H1 (cell line): ENCODE measurements around the gene SRRT. TPM values are rescaled to one million over a fixed set of nuclear protein-coding genes. Genes with fewer than 3 reads are reported as not detected.
A peak's percentile ranks its signal among the peaks of the same experiment; 100 is the strongest.

Experiments
- BACH1 ChIP-seq: IDR thresholded peaks from 2 replicates; pipeline ENCODE4 v1.6.1; 2012; ENCODE audit warnings: low read length, improper control_type of control experiment
- BRCA1 ChIP-seq: IDR thresholded peaks from 2 replicates; pipeline ENCODE4 v1.6.1; 2012; ENCODE audit warnings: low read depth, low read length, improper control_type of control experiment
- CREB1 ChIP-seq: IDR thresholded peaks from 2 replicates; pipeline ENCODE4 v1.6.1; 2012; ENCODE audit warnings: inconsistent platforms
- GTF2F1 ChIP-seq: IDR thresholded peaks from 2 replicates; pipeline ENCODE4 v1.6.1; 2012; ENCODE audit warnings: low read depth, low read length, improper control_type of control experiment, borderline replicate concordance
- HDAC2 ChIP-seq, 2 experiments: fragments of 300-600 bp in 1 of 2; sonication (generic) in 1 of 2; IDR thresholded peaks; 2 replicates each; pipeline ENCODE4 v1.6.1; 2011 to 2012; ENCODE audit warnings: low read depth in 2 of 2, low read length in 2 of 2, mild to moderate bottlenecking in 2 of 2, moderate library complexity in 2 of 2, borderline replicate concordance in 1 of 2, inconsistent platforms in 1 of 2
- MAX ChIP-seq: IDR thresholded peaks from 2 replicates; pipeline ENCODE4 v1.6.1; 2012; ENCODE audit warnings: inconsistent platforms
- NANOG ChIP-seq: IDR thresholded peaks from 2 replicates; pipeline ENCODE4 v1.6.1; 2011; ENCODE audit warnings: low read length, low read depth, mild to moderate bottlenecking, inconsistent platforms; ENCODE audit not compliant: insufficient read depth, poor library complexity, severe bottlenecking
- NRF1 ChIP-seq: IDR thresholded peaks from 2 replicates; pipeline ENCODE4 v1.6.1; 2011; ENCODE audit warnings: mild to moderate bottlenecking, low read depth, low read length, improper control_type of control experiment
- POLR2A ChIP-seq, 2 experiments: IDR thresholded peaks; 1 replicate in 1 of 2; 2 replicates in 1 of 2; pipeline ENCODE4 v1.6.1; 2011; ENCODE audit warnings: low read depth in 2 of 2, low read length in 2 of 2, mild to moderate bottlenecking in 2 of 2; ENCODE audit errors: control extremely low read depth in 1 of 2
- POLR2AphosphoS5 ChIP-seq: IDR thresholded peaks from 2 replicates; pipeline ENCODE4 v1.6.1; 2011; ENCODE audit warnings: low read depth, low read length
- RAD21 ChIP-seq, 2 experiments: IDR thresholded peaks in 1 of 2; conservative IDR thresholded peaks in 1 of 2; 2 replicates each; pipeline ENCODE4 v1.6.1; 2011; ENCODE audit warnings: low read depth in 2 of 2, low read length in 2 of 2, improper control_type of control experiment in 1 of 2, inconsistent platforms in 1 of 2, mild to moderate bottlenecking in 1 of 2, moderate library complexity in 1 of 2
- RBBP5 ChIP-seq: IDR thresholded peaks from 2 replicates; pipeline ENCODE4 v1.7.1; 2012; ENCODE audit warnings: low read depth, mild to moderate bottlenecking, inconsistent platforms, low read length, moderate library complexity, borderline replicate concordance
- SAP30 ChIP-seq: fragments of 300-600 bp; sonication (generic); IDR thresholded peaks from 2 replicates; pipeline ENCODE4 v1.7.1; 2012; ENCODE audit warnings: low read length, moderate library complexity, mild to moderate bottlenecking, inconsistent platforms; ENCODE audit not compliant: insufficient read depth, insufficient replicate concordance
- SIN3A ChIP-seq, 2 experiments: IDR thresholded peaks in 1 of 2; conservative IDR thresholded peaks in 1 of 2; 2 replicates each; pipeline ENCODE4 v1.6.1; 2011 to 2012; ENCODE audit warnings: low read length in 2 of 2, improper control_type of control experiment in 1 of 2, low read depth in 1 of 2, mild to moderate bottlenecking in 1 of 2
- SUZ12 ChIP-seq: fragments of 200-600 bp; sonication (generic); IDR thresholded peaks from 2 replicates; pipeline ENCODE4 v1.6.1; 2012; ENCODE audit warnings: mild to moderate bottlenecking, inconsistent platforms, low read length, moderate library complexity, mixed read lengths
- TAF1 ChIP-seq: IDR thresholded peaks from 2 replicates; pipeline ENCODE4 v1.6.1; 2011; ENCODE audit warnings: mild to moderate bottlenecking, low read depth, low read length
- TCF12 ChIP-seq: IDR thresholded peaks from 2 replicates; pipeline ENCODE4 v1.6.1; 2011; ENCODE audit warnings: low read depth, mild to moderate bottlenecking, low read length
- ZNF274 ChIP-seq: IDR thresholded peaks from 2 replicates; pipeline ENCODE4 v1.7.0; 2012; ENCODE audit warnings: low read length, borderline replicate concordance; ENCODE audit errors: extremely low read depth
- polyA plus RNA-seq, 7 experiments: library from polyadenylated mRNA; depleted of rRNA in 3 of 7; stranded (reverse) in 5 of 7; unstranded in 2 of 7; fragments of >200 nt in 5 of 7; fragments of 200-250 nt in 2 of 7; gene quantifications; 1 replicate in 5 of 7; 2 replicates in 1 of 7; 4 replicates in 1 of 7; pipeline versions ENCODE4 v1.2.1 to v1.2.3, GENCODE V29; 2011 to 2013; ENCODE audit warnings: missing spikeins in 2 of 7, mixed read lengths in 2 of 7
- total RNA-seq: library from RNA; stranded (reverse); fragmentation: NEBNext Ultra II Directional; extraction: Animal tissue kit (Norgen Biotek cat#: 25700); gene quantifications from 2 replicates; pipeline ENCODE4 v1.2.1, GENCODE V29; 2021
- TF ChIP-seq, protein P1 (sequence below), 3 experiments: IDR thresholded peaks; 1 replicate in 2 of 3; 2 replicates in 1 of 3; pipeline versions ENCODE4 v1.5.1 to v1.6.1; 2011; ENCODE audit warnings: low read length in 3 of 3, mild to moderate bottlenecking in 3 of 3, inconsistent platforms in 2 of 3, low read depth in 1 of 3, moderate library complexity in 1 of 3; ENCODE audit not compliant: insufficient read depth in 1 of 3; ENCODE audit errors: control extremely low read depth in 1 of 3

The SRRT gene
- total and polyA plus RNA-seq, 2 of the 8 experiments (the other 6 are each of a cell fraction or from before 2014, with no cell fraction given), result 66.7 to 237 TPM

DNA sequence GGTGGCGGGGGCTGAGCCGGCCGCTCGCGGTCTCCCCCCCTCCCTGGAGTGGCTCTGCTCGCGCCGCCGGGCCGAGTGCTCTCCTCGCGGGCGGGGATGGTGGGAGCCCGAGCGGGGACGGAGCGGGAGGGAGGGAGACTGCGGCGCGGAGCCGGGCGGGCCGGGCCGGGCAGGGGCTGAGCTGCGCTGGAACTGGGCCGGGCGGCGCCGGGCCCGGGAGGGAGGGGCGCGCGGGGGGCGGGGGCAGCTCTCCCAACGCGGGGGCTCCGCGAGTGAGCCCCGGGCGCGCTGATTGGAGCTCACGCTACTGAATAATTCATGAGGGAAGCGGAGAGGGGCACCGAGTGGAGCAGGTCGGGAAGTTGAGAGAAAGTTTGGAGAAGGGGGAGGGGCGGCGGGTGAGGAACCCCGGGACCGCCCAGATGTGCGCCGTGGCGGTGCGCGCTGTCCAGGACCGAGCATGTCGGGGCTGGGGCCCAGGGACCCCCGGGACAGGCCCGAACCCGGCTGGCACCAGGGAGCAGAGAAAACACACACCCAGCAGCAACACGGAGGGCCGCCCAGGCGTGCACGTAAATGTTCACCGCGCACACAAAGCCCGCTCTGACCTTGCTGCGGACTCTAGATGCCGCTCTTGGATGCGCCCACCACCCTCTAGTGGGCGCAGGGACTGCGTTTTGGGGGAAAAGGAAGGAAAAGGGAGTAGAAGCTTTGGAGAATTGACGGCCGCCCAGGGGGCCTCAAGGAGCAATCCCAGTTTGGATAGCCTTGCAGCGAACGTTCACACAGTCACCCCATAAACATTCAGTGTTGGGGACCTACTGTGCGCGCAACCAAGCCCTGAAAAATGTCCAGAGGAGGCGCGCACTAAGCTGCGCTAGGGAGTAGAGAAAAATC, 47.3 kb upstream of the SRRT start, which contains the start of gene EPHB4 (continued):
- TF ChIP-seq, protein P1, sequence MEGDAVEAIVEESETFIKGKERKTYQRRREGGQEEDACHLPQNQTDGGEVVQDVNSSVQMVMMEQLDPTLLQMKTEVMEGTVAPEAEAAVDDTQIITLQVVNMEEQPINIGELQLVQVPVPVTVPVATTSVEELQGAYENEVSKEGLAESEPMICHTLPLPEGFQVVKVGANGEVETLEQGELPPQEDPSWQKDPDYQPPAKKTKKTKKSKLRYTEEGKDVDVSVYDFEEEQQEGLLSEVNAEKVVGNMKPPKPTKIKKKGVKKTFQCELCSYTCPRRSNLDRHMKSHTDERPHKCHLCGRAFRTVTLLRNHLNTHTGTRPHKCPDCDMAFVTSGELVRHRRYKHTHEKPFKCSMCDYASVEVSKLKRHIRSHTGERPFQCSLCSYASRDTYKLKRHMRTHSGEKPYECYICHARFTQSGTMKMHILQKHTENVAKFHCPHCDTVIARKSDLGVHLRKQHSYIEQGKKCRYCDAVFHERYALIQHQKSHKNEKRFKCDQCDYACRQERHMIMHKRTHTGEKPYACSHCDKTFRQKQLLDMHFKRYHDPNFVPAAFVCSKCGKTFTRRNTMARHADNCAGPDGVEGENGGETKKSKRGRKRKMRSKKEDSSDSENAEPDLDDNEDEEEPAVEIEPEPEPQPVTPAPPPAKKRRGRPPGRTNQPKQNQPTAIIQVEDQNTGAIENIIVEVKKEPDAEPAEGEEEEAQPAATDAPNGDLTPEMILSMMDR (IDR thresholded peaks at IDR 0.05; ENCODE audit: control extremely low read depth in 1 of 3, insufficient read depth in 1 of 3, low read depth in 1 of 3, low read length in 3 of 3), result peak; percentile 55 to 63 (median 61)
- TF ChIP-seq ZNF274, result no peak
- TF ChIP-seq RAD21 (IDR thresholded peaks at IDR 0.05 in 1 of 2, conservative IDR thresholded peaks at IDR 0.05 in 1 of 2; ENCODE audit: low read depth in 2 of 2, low read length in 2 of 2), result peak; percentile 30 to 60; a peak in 3 of 4 replicates
- TF ChIP-seq MAX, result peak; percentile 50; the same call in 1 of the 2 replicates
- TF ChIP-seq TCF12, result no peak
- TF ChIP-seq SUZ12, result no peak
- peak; percentile 39; the same call in 1 of the 2 replicates for TF ChIP-seq TAF1
- TF ChIP-seq NRF1, result peak; percentile 31; the same call in 1 of the 2 replicates
- peak in 1 of 2 experiments; percentile 76; a peak in 1 of 4 replicates for TF ChIP-seq HDAC2 (IDR thresholded peaks at IDR 0.05; ENCODE audit: borderline replicate concordance in 1 of 2, low read depth in 2 of 2, low read length in 2 of 2)
- no peak for TF ChIP-seq GTF2F1
- TF ChIP-seq CREB1, result peak; percentile 47; the same call in 1 of the 2 replicates
- TF ChIP-seq SAP30, result peak; percentile 28
- TF ChIP-seq RBBP5, result peak; percentile 97
- no peak for TF ChIP-seq BACH1
- peak in 1 of 2 experiments; percentile 65; a peak in 1 of 4 replicates for TF ChIP-seq SIN3A (conservative IDR thresholded peaks at IDR 0.05 in 1 of 2, IDR thresholded peaks at IDR 0.05 in 1 of 2; ENCODE audit: low read depth in 1 of 2, low read length in 2 of 2)
- no peak for TF ChIP-seq BRCA1
- peak in 1 of 2 experiments; percentile 30; a peak in 1 of 3 replicates for TF ChIP-seq POLR2A (IDR thresholded peaks at IDR 0.05; ENCODE audit: control extremely low read depth in 1 of 2, low read depth in 2 of 2, low read length in 2 of 2)
- no peak for TF ChIP-seq NANOG
- TF ChIP-seq POLR2AphosphoS5, result peak; percentile 80
